Osteocyte (in vitro differentiated cells): Measurements from ENCODE around the gene GUCD1. TPM values are rescaled to one million over a fixed set of nuclear protein-coding genes. Genes with fewer than 3 reads are reported as not detected.

Source experiments
- DNase-seq: peaks from one replicate; pipeline ENCODE4 v3.0.0; 2021; ENCODE audit warnings: mixed read lengths; ENCODE audit not compliant: unreplicated experiment; ENCODE audit errors: extremely low spot score
- H3K27ac Mint-ChIP-seq: one replicate; pipeline ENCODE4 v1.8.0; 2021; ENCODE audit warnings: mild to moderate bottlenecking, mixed read lengths; ENCODE audit not compliant: unreplicated experiment
- H3K27me3 Mint-ChIP-seq: one replicate; pipeline ENCODE4 v1.8.0; 2021; ENCODE audit warnings: mixed read lengths; ENCODE audit not compliant: unreplicated experiment
- H3K36me3 Mint-ChIP-seq: one replicate; pipeline ENCODE4 v1.8.0; 2021; ENCODE audit warnings: mixed read lengths; ENCODE audit not compliant: unreplicated experiment
- H3K4me1 Mint-ChIP-seq: one replicate; pipeline ENCODE4 v1.8.0; 2021; ENCODE audit warnings: mixed read lengths; ENCODE audit not compliant: unreplicated experiment
- H3K4me3 Mint-ChIP-seq: one replicate; pipeline ENCODE4 v1.8.0; 2021; ENCODE audit warnings: mild to moderate bottlenecking, moderate library complexity, mixed read lengths; ENCODE audit not compliant: unreplicated experiment
- H3K9me3 Mint-ChIP-seq: one replicate; pipeline ENCODE4 v1.8.0; 2021; ENCODE audit warnings: mixed read lengths; ENCODE audit not compliant: unreplicated experiment
- total RNA-seq: library from RNA; stranded (reverse); gene quantifications from 2 replicates; pipeline ENCODE4 v1.2.1, GENCODE V29; 2021
- TF ChIP-seq, protein P1 (sequence below): fragments of 200-600 bp; sonication (generic); IDR thresholded peaks from 2 replicates; pipeline ENCODE4 v1.5.0; 2021; ENCODE audit warnings: antibody characterized with exemption, mild to moderate bottlenecking, moderate library complexity

GUCD1 gene
- total RNA-seq, 1 donor from 2014 or later = 79.3 TPM

DNA sequence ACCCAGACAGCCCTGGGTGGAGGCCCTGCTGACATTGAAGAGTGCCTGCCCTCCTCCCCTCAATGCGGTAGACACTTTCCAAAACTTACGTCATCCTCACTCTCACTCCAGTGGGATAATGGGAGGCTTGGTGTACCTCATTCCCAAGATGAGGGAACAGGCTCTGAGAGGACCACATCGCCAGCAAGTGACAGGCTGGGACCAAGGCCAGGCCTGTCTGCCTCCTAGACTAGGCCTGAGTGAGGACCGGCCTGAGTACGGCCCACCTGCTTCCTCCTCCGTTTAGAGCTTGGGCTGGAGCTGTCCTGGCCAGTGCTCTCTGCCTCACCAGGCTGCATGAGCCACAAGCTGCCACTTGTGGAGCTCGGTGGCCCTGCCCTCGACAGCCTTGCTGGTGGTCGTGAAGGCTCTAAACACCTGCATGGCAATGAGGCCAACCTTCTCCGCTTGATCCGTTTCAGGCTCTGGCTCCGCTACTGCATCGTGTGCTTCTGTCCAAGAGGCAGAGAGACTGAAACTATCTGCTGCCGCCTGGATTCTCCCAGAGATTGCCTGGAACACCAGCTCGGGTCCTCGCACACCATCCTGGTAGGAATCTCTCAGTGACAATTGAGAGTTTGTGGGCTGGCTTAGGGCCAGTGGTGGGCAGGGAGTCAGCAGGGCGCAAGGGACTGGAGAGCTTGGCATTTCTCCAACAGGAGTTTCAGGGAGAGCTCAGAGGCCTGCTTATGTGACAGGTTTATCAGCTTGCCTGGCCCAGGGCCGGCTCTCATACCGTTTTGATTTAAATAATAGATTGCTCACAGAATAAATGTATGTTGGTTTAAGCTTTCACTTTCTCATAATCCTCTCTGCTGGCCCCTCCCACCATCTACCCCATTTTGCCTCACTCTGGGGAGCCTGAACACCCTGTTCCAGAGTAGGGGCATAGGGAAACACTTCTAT is 28.6 kb upstream of the GUCD1 start:
- no peak for DNase-seq
- Mint-ChIP-seq H3K9me3 (no peaks in the 10 kb centered on the region), H3K27me3 (no peaks in the 10 kb centered on the region), H3K4me3 (no peak overlapping the region), H3K4me1 (peaks cover 9% of the 10 kb centered on the region), H3K36me3 (no peaks in the 10 kb centered on the region), H3K27ac (peak overlapping the region; percentile 41)
- TF ChIP-seq, protein P1, sequence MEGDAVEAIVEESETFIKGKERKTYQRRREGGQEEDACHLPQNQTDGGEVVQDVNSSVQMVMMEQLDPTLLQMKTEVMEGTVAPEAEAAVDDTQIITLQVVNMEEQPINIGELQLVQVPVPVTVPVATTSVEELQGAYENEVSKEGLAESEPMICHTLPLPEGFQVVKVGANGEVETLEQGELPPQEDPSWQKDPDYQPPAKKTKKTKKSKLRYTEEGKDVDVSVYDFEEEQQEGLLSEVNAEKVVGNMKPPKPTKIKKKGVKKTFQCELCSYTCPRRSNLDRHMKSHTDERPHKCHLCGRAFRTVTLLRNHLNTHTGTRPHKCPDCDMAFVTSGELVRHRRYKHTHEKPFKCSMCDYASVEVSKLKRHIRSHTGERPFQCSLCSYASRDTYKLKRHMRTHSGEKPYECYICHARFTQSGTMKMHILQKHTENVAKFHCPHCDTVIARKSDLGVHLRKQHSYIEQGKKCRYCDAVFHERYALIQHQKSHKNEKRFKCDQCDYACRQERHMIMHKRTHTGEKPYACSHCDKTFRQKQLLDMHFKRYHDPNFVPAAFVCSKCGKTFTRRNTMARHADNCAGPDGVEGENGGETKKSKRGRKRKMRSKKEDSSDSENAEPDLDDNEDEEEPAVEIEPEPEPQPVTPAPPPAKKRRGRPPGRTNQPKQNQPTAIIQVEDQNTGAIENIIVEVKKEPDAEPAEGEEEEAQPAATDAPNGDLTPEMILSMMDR = no peak

GRCh38 chr22:24582056-24582814 is 27.3 kb upstream of the GUCD1 start:
- Mint-ChIP-seq H3K27ac (no peak overlapping the region), H3K4me1 (peaks cover 9% of the 10 kb centered on the region), H3K27me3 (no peaks in the 10 kb centered on the region), H3K36me3 (no peaks in the 10 kb centered on the region), H3K4me3 (no peak overlapping the region), H3K9me3 (no peaks in the 10 kb centered on the region)
- TF ChIP-seq, protein P1 = no peak
- DNase-seq = no peak

DNA sequence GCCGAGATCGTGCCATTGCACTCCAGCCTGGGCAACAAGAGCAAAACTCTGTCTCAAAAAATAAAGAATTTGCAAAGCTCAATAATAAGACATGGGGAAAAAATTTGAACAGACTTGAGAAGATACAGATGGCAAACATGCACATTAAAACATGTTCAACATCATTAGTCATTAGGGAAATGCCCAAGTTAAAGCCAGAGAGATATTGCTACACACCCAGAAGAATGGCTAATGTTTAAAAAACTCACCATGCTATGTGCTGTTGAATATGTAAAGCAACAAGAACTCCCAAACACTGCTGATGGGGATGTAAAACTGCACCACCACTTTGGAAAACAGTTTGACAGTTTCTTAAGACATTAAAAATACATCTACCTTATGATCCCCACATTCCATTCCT is 25.3 kb upstream of the GUCD1 start:
- TF ChIP-seq, protein P1 = no peak
- H3K4me3 Mint-ChIP-seq = no peak overlapping the region
- H3K36me3 Mint-ChIP-seq = peaks cover 6% of the 10 kb centered on the region
- no peak overlapping the region for H3K27ac Mint-ChIP-seq
- peaks cover 9% of the 10 kb centered on the region for H3K4me1 Mint-ChIP-seq
- DNase-seq = no peak
- H3K9me3 Mint-ChIP-seq = no peaks in the 10 kb centered on the region
- H3K27me3 Mint-ChIP-seq = no peaks in the 10 kb centered on the region

GRCh38 chr22:24579258-24579601 is 24.3 kb upstream of the GUCD1 start:
- Mint-ChIP-seq H3K4me3 (no peak overlapping the region), H3K36me3 (peaks cover 13% of the 10 kb centered on the region), H3K27ac (no peak overlapping the region), H3K9me3 (no peaks in the 10 kb centered on the region), H3K27me3 (no peaks in the 10 kb centered on the region), H3K4me1 (peaks cover 9% of the 10 kb centered on the region)
- TF ChIP-seq, protein P1 = no peak
- DNase-seq = no peak
